Hematopoietic multipotent progenitor cell treated with erythropoietin and hydrocortisone succinate and interleukin-3 and kit ligand, for 8 days (in vitro differentiated cells): ENCODE results near the gene AGPAT1.

Experiments used
- DNase-seq: peaks from one replicate; pipeline ENCODE4 v3.0.0-alpha.2; 2015

Gene AGPAT1

GRCh38 chr6:32185681-32186131 is 9.8 kb upstream of the AGPAT1 start:
- DNase-seq, result peak; percentile 88

GRCh38 chr6:32184084-32184640 is 8.3 kb upstream of the AGPAT1 start, which contains the start of gene AGER:
AGER (minus strand) TSS chr6:32184253; CDS start chr6:32184222, 31 bp downstream.
- no peak for DNase-seq

- no peak for DNase-seq
These were observed 7.7 kb upstream of the AGPAT1 start for GRCh38 chr6:32183483-32184083.

GRCh38 chr6:32183030-32183429 is 7.1 kb upstream of the AGPAT1 start:
- DNase-seq, result no peak

GRCh38 chr6:32182555-32182981 is 6.7 kb upstream of the AGPAT1 start:
- DNase-seq, result peak; percentile 40

- DNase-seq, result peak; percentile 81
These were observed 6.1 kb upstream of the AGPAT1 start for GRCh38 chr6:32181915-32182529.

GRCh38 chr6:32181148-32181702 is 5.3 kb upstream of the AGPAT1 start:
- DNase-seq, result no peak

GRCh38 chr6:32179766-32180405 is 4.0 kb upstream of the AGPAT1 start:
- DNase-seq, result no peak

GRCh38 chr6:32178547-32179440 is 2.9 kb upstream of the AGPAT1 start:
- DNase-seq, result peak; percentile 43

GRCh38 chr6:32177788-32178546 is 2.1 kb upstream of the AGPAT1 start, which contains the start of gene RNF5:
RNF5 (plus strand) TSS chr6:32178405; CDS start chr6:32178512, 107 bp downstream.
- peak; percentile 100 for DNase-seq

- DNase-seq, result peak; percentile 76
These were observed 1.4 kb upstream of the AGPAT1 start for GRCh38 chr6:32177183-32177787.

- DNase-seq, result no peak
These were observed 745 bp upstream of the AGPAT1 start for GRCh38 chr6:32176476-32177182.

GRCh38 chr6:32175322-32175710 is 568 bp downstream of the AGPAT1 start:
- DNase-seq, result peak; percentile 33

- no peak for DNase-seq
These were observed 1.5 kb downstream of the AGPAT1 start for GRCh38 chr6:32174416-32174815.

- no peak for DNase-seq
These were observed 2.7 kb downstream of the AGPAT1 start for GRCh38 chr6:32173051-32173727.

GRCh38 chr6:32171234-32171633 is 4.7 kb downstream of the AGPAT1 start:
- no peak for DNase-seq

GRCh38 chr6:32170294-32170693 is 5.6 kb downstream of the AGPAT1 start:
- no peak for DNase-seq

- no peak for DNase-seq
These were observed 6.9 kb downstream of the AGPAT1 start for GRCh38 chr6:32168807-32169591.

GRCh38 chr6:32168350-32168749 is 7.5 kb downstream of the AGPAT1 start:
- DNase-seq, result peak; percentile 59
